Liver (tissue), 9 donors: ENCODE data around the gene ENTPD6. TPM values are rescaled to one million over a fixed set of nuclear protein-coding genes. Genes with fewer than 3 reads are reported as not detected.

Source experiments
- DNase-seq: peaks from one replicate; pipeline ENCODE4 v3.0.0-alpha.2; 2017; ENCODE audit warnings: low spot score
- H3K27ac ChIP-seq, 2 donors: one replicate each; pipeline ENCODE4 v1.7.0; 2013; ENCODE audit warnings: inconsistent platforms in 2 of 2, low read length in 2 of 2, control low read depth in 1 of 2, low read depth in 1 of 2, mild to moderate bottlenecking in 1 of 2
- H3K27me3 ChIP-seq, 4 donors: one replicate each; pipeline versions ENCODE4 v1.6.1 to v1.7.0; 2013; ENCODE audit warnings: low read length in 3 of 4, inconsistent platforms in 1 of 4, mild to moderate bottlenecking in 1 of 4, moderate library complexity in 1 of 4; ENCODE audit not compliant: control insufficient read depth in 4 of 4, insufficient read depth in 4 of 4
- H3K36me3 ChIP-seq, 4 donors: one replicate each; pipeline versions ENCODE4 v1.6.1 to v1.7.0; 2013; ENCODE audit warnings: low read length in 3 of 4, mild to moderate bottlenecking in 3 of 4, low read depth in 1 of 4, moderate library complexity in 1 of 4; ENCODE audit not compliant: control insufficient read depth in 4 of 4, insufficient read depth in 3 of 4
- H3K4me1 ChIP-seq, 4 donors: one replicate each; pipeline versions ENCODE4 v1.6.1 to v1.7.0; 2013; ENCODE audit warnings: low read length in 3 of 4, mild to moderate bottlenecking in 3 of 4, moderate library complexity in 1 of 4; ENCODE audit not compliant: control insufficient read depth in 4 of 4, insufficient read depth in 4 of 4
- H3K4me3 ChIP-seq, 3 donors: one replicate each; pipeline versions ENCODE4 v1.6.1 to v1.7.0; 2013; ENCODE audit warnings: low read length in 3 of 3, control low read depth in 1 of 3, low read depth in 1 of 3, mild to moderate bottlenecking in 1 of 3
- H3K9ac ChIP-seq, 2 donors: one replicate each; pipeline ENCODE4 v1.7.0; 2013; ENCODE audit warnings: low read length in 2 of 2, mild to moderate bottlenecking in 2 of 2, moderate library complexity in 2 of 2, control low read depth in 1 of 2, low read depth in 1 of 2
- H3K9me3 ChIP-seq, 4 donors: one replicate each; pipeline versions ENCODE4 v1.6.1 to v1.7.0; 2013; ENCODE audit warnings: low read length in 3 of 4; ENCODE audit not compliant: control insufficient read depth in 4 of 4
- ATF3 ChIP-seq: IDR thresholded peaks from 2 replicates; pipeline ENCODE4 v1.6.1; 2016; ENCODE audit warnings: antibody characterized with exemption
- CTCF ChIP-seq: fragments of 150-350 bp; IDR thresholded peaks from 2 replicates; pipeline ENCODE4 v1.5.1; 2017; ENCODE audit warnings: improper control_type of control experiment, low read depth, low read length; ENCODE audit not compliant: missing input control
- EGR1 ChIP-seq, 2 donors: IDR thresholded peaks; 2 replicates each; pipeline ENCODE4 v1.6.1; 2016 to 2018; ENCODE audit warnings: antibody characterized with exemption in 2 of 2, low read depth in 2 of 2
- FOXA1 ChIP-seq: IDR thresholded peaks from 2 replicates; pipeline ENCODE4 v1.6.1; 2016; ENCODE audit warnings: antibody characterized with exemption
- FOXA2 ChIP-seq: IDR thresholded peaks from 2 replicates; pipeline ENCODE4 v1.6.1; 2016; ENCODE audit warnings: antibody characterized with exemption
- GABPA ChIP-seq, 2 donors: IDR thresholded peaks in 1 of 2; conservative IDR thresholded peaks in 1 of 2; 2 replicates each; pipeline ENCODE4 v1.6.1; 2016; ENCODE audit warnings: antibody characterized with exemption in 2 of 2, mild to moderate bottlenecking in 1 of 2, moderate library complexity in 1 of 2
- HNF4A ChIP-seq, 2 donors: conservative IDR thresholded peaks; 2 replicates each; pipeline ENCODE4 v1.6.1; 2016; ENCODE audit warnings: antibody characterized with exemption in 2 of 2, mild to moderate bottlenecking in 2 of 2
- HNF4G ChIP-seq: IDR thresholded peaks from 2 replicates; pipeline ENCODE4 v1.6.1; 2016; ENCODE audit warnings: antibody characterized with exemption
- JUND ChIP-seq, 2 donors: IDR thresholded peaks; 2 replicates each; pipeline ENCODE4 v1.6.1; 2016; ENCODE audit warnings: antibody characterized with exemption in 2 of 2
- MAX ChIP-seq: IDR thresholded peaks from 2 replicates; pipeline ENCODE4 v1.6.1; 2016; ENCODE audit warnings: antibody characterized with exemption
- NR2F2 ChIP-seq: IDR thresholded peaks from 2 replicates; pipeline ENCODE4 v1.6.1; 2016; ENCODE audit warnings: antibody characterized with exemption
- RAD21 ChIP-seq, 2 donors: IDR thresholded peaks; 2 replicates each; pipeline ENCODE4 v1.6.1; 2016; ENCODE audit warnings: antibody characterized with exemption in 2 of 2, mild to moderate bottlenecking in 2 of 2
- REST ChIP-seq: IDR thresholded peaks from 2 replicates; pipeline ENCODE4 v1.6.1; 2016; ENCODE audit warnings: antibody characterized with exemption, mild to moderate bottlenecking
- RXRA ChIP-seq, 2 donors: IDR thresholded peaks; 2 replicates each; pipeline ENCODE4 v1.6.1; 2017 to 2018; ENCODE audit warnings: antibody characterized with exemption in 2 of 2, mild to moderate bottlenecking in 1 of 2
- SP1 ChIP-seq: IDR thresholded peaks from 2 replicates; pipeline ENCODE4 v1.6.1; 2018; ENCODE audit warnings: antibody characterized with exemption, mild to moderate bottlenecking
- TAF1 ChIP-seq: conservative IDR thresholded peaks from 2 replicates; pipeline ENCODE4 v1.6.1; 2016; ENCODE audit warnings: antibody characterized with exemption, mild to moderate bottlenecking
- YY1 ChIP-seq: IDR thresholded peaks from 2 replicates; pipeline ENCODE4 v1.6.1; 2016; ENCODE audit warnings: antibody characterized with exemption, mild to moderate bottlenecking
- ZBTB33 ChIP-seq: IDR thresholded peaks from 2 replicates; pipeline ENCODE4 v1.6.1; 2016; ENCODE audit warnings: antibody characterized with exemption
- WGBS: extraction: QIAGEN DNeasy Blood & Tissue Kit; methylation state at CpG from one replicate; pipeline ENCODE4 v1.1.7; 2013; 5-methylcytosine and 5-hydroxymethylcytosine counted together
- polyA plus RNA-seq, 2 donors: library from polyadenylated mRNA; stranded (reverse) in 1 of 2; unstranded in 1 of 2; fragments of 200-250 nt in 1 of 2; fragments of >200 nt in 1 of 2; fragmentation: Nextera tagmentation in 1 of 2; extraction: Ambion mirVana in 1 of 2; gene quantifications; one replicate each; pipeline versions ENCODE4 v1.2.1 to v1.2.3, GENCODE V29; 2013 to 2015
- total RNA-seq, 2 donors: library from RNA; depleted of rRNA; stranded (reverse); fragments of >200 nt; gene quantifications; one replicate each; pipeline ENCODE4 v1.2.3, GENCODE V29; 2014
- donor health status: healthy.
- donor health status: healthy.
- donor health status: healthy.
- donor health status: healthy.
- donor health status: healthy.

The ENTPD6 gene
- total and polyA plus RNA-seq, 4 donors = 14.9 to 29.9 (median 24.4) TPM

GRCh38 chr20:25188218-25188617, 7.3 kb upstream of the ENTPD6 start:
- Histone ChIP-seq H3K27ac (no peak overlapping the region), H3K4me3 (no peak overlapping the region), H3K27me3 (no peaks in the 10 kb centered on the region), H3K9ac (no peak overlapping the region), H3K9me3 (no peaks in the 10 kb centered on the region), H3K4me1 (no peaks in the 10 kb centered on the region), H3K36me3 (no peaks in the 10 kb centered on the region)
- WGBS = 88% methylated on average over 1 of the region's 1 CpG
- no peak for TF ChIP-seq JUND (IDR thresholded peaks at IDR 0.05)
- no peak for DNase-seq

GRCh38 chr20:25191051-25191450, 4.5 kb upstream of the ENTPD6 start:
- WGBS = 83% methylated on average over 1 of the region's 1 CpG
- H3K27ac ChIP-seq = no peak overlapping the region
- no peaks in the 10 kb centered on the region for H3K36me3 ChIP-seq
- H3K27me3 ChIP-seq = no peaks in the 10 kb centered on the region
- DNase-seq = no peak
- no peak overlapping the region for H3K4me3 ChIP-seq
- TF ChIP-seq GABPA (IDR thresholded peaks at IDR 0.05 in 1 of 2, conservative IDR thresholded peaks at IDR 0.05 in 1 of 2) = no peak
- TF ChIP-seq REST = no peak
- TF ChIP-seq NR2F2 = no peak
- no peak for TF ChIP-seq ZBTB33
- no peak for TF ChIP-seq YY1
- TF ChIP-seq CTCF = no peak
- no peak for TF ChIP-seq HNF4A (conservative IDR thresholded peaks at IDR 0.05)
- no peak for TF ChIP-seq FOXA1
- no peak for TF ChIP-seq MAX
- TF ChIP-seq JUND (IDR thresholded peaks at IDR 0.05) = no peak
- no peak for TF ChIP-seq SP1
- no peak for TF ChIP-seq FOXA2
- TF ChIP-seq TAF1 = no peak
- no peak for TF ChIP-seq RXRA (IDR thresholded peaks at IDR 0.05)
- no peak for TF ChIP-seq HNF4G
- TF ChIP-seq ATF3 = no peak
- no peak for TF ChIP-seq EGR1 (IDR thresholded peaks at IDR 0.05; ENCODE audit: low read depth in 2 of 2)
- TF ChIP-seq RAD21 (IDR thresholded peaks at IDR 0.05) = no peak
- H3K9ac ChIP-seq = no peak overlapping the region
- H3K9me3 ChIP-seq = no peaks in the 10 kb centered on the region
- peaks cover 0 to 7% (median 1%) of the 10 kb centered on the region in 4 donors for H3K4me1 ChIP-seq
